Body of pancreas (tissue), 4 donors: ENCODE measurements around the gene ASPM.

Source experiments
- POLR2A ChIP-seq, 3 donors: fragments of 450-650 bp; IDR thresholded peaks; one replicate each; pipeline ENCODE4 v1.6.1; 2016; ENCODE audit warnings: antibody characterized with exemption in 3 of 3, mild to moderate bottlenecking in 2 of 3
- TF ChIP-seq, protein P1 (sequence below), 7 experiments: fragments of 450-650 bp in 4 of 7; fragments of 200-600 bp in 3 of 7; sonication (generic) in 3 of 7; IDR thresholded peaks; one replicate each; pipeline ENCODE4 v1.5.1; 2016 to 2019; ENCODE audit warnings: antibody characterized with exemption in 7 of 7

- TF ChIP-seq, protein P1, sequence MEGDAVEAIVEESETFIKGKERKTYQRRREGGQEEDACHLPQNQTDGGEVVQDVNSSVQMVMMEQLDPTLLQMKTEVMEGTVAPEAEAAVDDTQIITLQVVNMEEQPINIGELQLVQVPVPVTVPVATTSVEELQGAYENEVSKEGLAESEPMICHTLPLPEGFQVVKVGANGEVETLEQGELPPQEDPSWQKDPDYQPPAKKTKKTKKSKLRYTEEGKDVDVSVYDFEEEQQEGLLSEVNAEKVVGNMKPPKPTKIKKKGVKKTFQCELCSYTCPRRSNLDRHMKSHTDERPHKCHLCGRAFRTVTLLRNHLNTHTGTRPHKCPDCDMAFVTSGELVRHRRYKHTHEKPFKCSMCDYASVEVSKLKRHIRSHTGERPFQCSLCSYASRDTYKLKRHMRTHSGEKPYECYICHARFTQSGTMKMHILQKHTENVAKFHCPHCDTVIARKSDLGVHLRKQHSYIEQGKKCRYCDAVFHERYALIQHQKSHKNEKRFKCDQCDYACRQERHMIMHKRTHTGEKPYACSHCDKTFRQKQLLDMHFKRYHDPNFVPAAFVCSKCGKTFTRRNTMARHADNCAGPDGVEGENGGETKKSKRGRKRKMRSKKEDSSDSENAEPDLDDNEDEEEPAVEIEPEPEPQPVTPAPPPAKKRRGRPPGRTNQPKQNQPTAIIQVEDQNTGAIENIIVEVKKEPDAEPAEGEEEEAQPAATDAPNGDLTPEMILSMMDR (IDR thresholded peaks at IDR 0.05) = no peak
- TF ChIP-seq POLR2A (IDR thresholded peaks at IDR 0.05) = no peak
These were observed 4.9 kb downstream of the ASPM start for GRCh38 chr1:197141575-197141974.
